Amniotic epithelial cell (primary cell): ENCODE results near the gene ULK4.
"Not testable (repeated sequence)": the region's sequence is repeated elsewhere in the genome, so short reads cannot be mapped to it uniquely, and the experiment has no call there.

Experiments used
- DNase-seq: peaks from one replicate; pipeline ENCODE4 v3.0.0-alpha.2; 2010; ENCODE audit warnings: low read depth

ULK4 gene

GRCh38 chr3:41434781-41435180, 527.1 kb downstream of the ULK4 start:
- DNase-seq = peak; percentile 17

GRCh38 chr3:41431386-41431785, 530.5 kb downstream of the ULK4 start:
- peak; percentile 6 for DNase-seq

GRCh38 chr3:41430886-41431285, 531.0 kb downstream of the ULK4 start:
- DNase-seq = no peak

DNA sequence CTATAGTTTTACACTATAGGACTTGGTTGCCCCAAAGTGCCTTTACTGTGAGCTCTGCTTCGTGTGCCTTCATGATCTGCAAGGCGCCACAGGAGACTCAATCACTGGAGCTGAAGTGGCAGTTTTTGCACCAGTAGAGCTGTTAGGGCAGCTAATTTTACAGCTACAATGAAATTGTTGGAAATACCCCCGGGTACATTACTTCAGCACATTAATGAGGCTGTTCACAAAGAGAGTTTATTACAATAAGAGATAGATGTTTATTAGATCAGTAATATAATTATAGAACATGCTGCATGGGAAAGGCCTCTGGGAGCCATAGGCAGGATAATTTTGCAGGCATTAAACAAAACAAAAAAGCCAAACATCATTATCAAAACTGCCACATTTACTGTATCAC, 531.5 kb downstream of the ULK4 start:
- DNase-seq = no peak

DNA sequence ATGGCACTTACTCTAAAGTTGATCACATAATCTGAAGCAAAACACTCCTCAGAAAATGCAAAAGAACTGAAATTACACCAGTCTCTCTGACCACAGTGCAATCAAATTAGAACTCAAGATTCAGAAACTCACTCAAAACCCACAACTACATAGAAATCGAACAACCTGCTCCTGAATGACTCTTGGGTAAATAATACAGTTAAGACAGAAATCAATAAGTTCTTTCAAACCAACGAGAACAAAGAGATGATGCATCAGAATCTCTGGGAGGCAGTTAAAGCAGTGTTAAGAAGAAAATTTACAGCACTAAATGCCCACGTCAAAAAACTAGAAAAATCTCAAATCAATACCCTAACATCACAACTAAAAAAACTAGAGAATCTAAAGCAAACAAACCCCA, 535.4 kb downstream of the ULK4 start:
- DNase-seq = no peak

- DNase-seq = no peak
Observed at GRCh38 chr3:41424543-41425300, 537.2 kb downstream of the ULK4 start.

DNA sequence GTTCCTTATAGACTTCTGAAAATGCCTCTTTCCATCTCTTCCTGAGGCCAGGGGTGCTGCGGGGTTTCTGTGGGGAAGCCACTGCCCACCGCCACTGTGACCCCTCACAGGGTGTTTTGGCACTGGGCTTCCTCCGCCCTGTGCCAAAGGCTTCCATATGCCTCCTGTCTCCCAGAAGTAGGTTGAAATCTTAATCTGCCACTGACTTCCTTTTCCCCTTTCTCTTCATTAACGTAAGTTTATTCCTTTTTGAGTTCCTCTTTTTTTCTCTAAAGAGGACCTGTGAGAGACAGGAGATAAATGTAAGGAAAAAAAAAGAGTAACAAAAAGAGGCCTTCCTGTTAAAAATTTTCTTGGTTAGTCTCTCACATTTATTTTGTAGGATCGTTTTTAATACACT, 542.1 kb downstream of the ULK4 start:
- no peak for DNase-seq

DNA sequence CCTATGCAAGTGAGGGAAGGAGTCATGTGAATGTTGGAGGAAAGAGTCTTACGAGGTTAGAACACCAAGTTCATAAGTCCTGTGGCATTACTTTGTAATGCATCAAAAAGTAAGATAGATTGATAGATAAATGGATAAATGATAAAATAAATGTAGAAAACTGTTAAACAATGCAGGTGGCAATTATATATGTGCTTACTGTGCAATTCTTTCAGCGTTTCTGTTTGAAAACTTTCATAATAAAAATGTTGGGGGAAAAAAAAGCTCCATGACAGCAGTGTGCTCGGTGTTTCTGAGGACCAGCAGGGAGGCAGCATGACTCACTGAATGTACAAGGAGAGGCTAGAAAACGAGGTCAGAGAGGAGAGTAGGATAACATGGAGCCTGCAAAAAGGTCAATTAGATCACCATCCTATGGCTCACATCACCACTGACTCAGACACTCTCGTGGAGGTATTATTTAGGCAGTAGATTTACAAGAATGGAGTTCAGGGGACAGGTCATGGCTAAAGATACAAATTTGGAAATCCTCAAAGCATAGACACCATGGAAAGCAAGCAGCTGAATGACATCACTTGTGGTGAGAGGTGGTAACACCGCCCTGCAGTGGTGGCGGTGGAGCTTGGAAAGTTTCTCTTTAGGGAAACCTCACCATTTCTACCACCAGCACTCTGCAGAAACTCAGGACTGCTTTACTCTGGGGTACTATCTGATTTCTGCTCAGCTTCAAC, 542.8 kb downstream of the ULK4 start:
- DNase-seq = peak; percentile 73

- peak; percentile 3 for DNase-seq
Observed at GRCh38 chr3:41417574-41417973, 544.3 kb downstream of the ULK4 start.

DNA sequence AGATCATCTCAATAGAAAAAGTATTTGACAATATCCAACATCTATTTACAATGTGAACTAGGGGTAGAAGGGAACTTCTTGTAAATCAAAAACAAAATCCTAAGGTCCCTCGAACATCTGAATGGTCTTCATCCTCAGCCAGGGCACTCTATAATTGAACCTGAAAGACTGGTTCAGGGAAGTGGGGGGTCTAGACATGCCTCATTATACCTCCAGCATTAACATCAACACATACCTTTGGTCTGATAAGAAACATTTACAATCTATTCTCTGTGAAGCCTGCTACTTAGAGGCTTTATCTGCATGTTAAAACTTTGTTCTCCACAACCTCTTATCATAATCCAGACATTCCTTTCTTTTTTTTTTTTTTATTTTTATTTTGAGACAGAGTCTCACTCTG, 550.8 kb downstream of the ULK4 start:
- no peak for DNase-seq

DNA sequence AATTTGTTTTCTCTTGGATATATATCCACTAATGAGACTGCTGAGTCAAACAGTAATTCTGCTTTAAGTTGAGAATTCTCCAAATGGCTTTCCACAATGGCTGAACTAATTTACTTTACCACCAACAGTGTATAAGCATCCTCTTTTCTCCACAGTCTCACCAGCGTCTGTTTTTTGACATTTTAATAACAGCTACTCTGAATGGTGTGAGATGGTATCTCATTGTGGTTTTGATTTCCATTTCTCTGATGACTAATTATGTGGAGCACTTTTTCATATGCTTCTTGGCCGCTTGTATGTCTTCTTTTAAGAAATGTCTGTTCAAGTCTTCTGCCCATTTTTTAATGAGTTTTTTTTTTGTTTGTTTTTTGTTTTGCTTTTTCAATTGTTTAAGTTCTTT, 556.4 kb downstream of the ULK4 start:
- peak; percentile 37 for DNase-seq

DNA sequence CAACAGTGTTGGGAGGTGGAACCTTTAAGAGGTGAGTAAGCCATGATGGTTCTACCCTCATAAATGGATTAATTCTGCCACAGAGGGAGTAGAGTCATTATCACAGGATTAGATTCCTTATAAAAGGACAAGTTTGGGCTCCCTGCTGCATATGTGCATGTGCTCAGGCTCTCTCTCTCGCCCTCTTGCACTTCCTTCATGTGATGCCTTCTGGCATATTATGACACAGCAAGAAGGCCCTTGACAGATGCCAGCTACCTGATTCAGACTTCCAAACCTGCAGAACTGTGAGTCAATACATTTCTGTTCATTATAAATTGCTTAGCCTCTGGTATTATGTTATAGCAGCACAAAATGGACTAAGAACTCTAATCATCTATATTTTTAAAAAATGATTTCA, 557.3 kb downstream of the ULK4 start:
- no peak for DNase-seq

GRCh38 chr3:41394896-41395295, 567.0 kb downstream of the ULK4 start:
- no peak for DNase-seq

- not testable (repeated sequence) for DNase-seq
Observed at GRCh38 chr3:41370765-41371535, 591.0 kb downstream of the ULK4 start.

- DNase-seq = no peak
Observed at GRCh38 chr3:41370307-41370706, 591.6 kb downstream of the ULK4 start.

- no peak for DNase-seq
Observed at GRCh38 chr3:41369838-41370237, 592.1 kb downstream of the ULK4 start.

- no peak for DNase-seq
Observed at GRCh38 chr3:41365973-41366372, 595.9 kb downstream of the ULK4 start.

DNA sequence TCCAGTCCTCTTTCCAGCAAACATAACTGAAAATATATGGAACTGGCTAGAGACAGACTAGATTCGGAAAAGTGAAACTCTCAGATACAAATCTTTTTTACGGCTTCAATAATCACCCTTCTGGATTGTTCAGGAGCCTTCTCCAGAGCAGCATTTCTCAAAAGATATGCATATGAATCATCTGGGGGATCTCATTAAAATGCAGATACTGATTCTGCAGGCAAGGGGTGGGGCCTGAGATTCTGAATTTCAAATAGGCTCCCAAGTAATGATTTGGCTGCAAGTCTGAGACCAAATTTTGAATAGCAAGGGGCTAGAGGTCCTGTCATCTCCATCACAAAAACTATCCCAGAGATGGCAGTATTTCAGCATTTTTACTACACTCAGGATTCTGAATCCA, 597.2 kb downstream of the ULK4 start:
- DNase-seq = peak; percentile 30

GRCh38 chr3:41363830-41364523, 597.9 kb downstream of the ULK4 start:
- no peak for DNase-seq

GRCh38 chr3:41362638-41363559, 599.0 kb downstream of the ULK4 start:
- DNase-seq = peak; percentile 70

DNA sequence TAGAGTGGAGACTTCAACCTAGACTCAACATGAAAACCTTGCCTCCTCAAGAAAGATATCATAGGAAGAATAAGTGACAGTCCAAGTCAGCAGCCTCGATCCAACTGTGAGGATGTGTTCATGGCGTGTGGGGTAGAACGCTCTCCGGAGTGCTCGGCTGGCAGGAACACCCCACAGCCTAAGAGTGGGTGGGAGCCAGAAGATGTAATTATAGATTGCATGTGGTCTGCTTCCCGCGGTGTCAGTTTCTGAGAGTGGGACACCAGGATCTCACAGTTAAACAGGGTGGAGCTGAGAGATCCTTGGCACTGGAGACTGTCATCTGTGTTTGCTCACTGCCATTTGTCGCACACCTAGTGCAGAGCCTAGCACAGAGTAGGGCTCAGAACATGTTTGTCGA, 604.6 kb downstream of the ULK4 start:
- no peak for DNase-seq
